ENCODE measurements around the gene P3H2. TPM values are rescaled to one million over a fixed set of nuclear protein-coding genes. Genes with fewer than 3 reads are reported as not detected.
"Not testable (repeated sequence)": the region's sequence is repeated elsewhere in the genome, so short reads cannot be mapped to it uniquely, and the experiment has no call there.

Gene P3H2
- total RNA-seq, 5 donors from 2014 or later (not counting 1 experiment from before 2014, with no cell fraction given), result 0.16 to 0.50 (median 0.35) TPM; not detected in 2

DNA sequence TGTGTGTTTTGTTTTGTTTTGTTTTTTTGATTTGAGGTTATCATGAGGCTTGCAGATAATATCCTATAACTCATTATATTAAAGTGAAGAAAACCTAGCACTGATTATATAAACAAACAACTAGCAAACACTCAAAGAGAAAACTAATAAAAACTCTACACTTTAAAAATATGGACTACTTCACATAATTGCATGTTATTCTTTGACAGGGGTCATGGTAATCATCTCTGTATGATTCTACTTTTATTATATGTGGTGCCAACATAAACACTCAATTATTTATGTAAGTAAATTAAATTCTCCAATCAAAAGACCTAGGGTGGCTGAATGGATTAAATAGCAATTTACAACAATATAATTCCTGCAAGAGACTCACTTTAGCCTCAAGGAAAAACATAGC is 44.6 kb upstream of the P3H2 start:
- Mint-ChIP-seq H3K4me3 (no peak overlapping the region), H3K9me3 (peaks cover 0 to 3% (median 0%) of the 10 kb centered on the region in 3 donors), H3K27ac (no peak overlapping the region), H3K27me3 (no peaks in the 10 kb centered on the region), H3K36me3 (no peaks in the 10 kb centered on the region), H3K4me1 (peaks cover 11 to 20% (median 15%) of the 10 kb centered on the region in 3 donors)
- Histone ChIP-seq H3K36me3 (ENCODE audit: control insufficient read depth in 2 of 2, extremely low read depth in 1 of 2, insufficient read depth in 1 of 2, low read length in 1 of 2) (no peaks in the 10 kb centered on the region), H3K4me3 (ENCODE audit: control insufficient read depth in 1 of 2, extremely low read depth in 1 of 2, low read length in 1 of 2) (no peak overlapping the region), H3K27me3 (replicated peaks in 1 of 2; ENCODE audit: control insufficient read depth in 2 of 2, extremely low read depth in 1 of 2, insufficient read depth in 2 of 2, low read length in 1 of 2) (no peaks in the 10 kb centered on the region), H3K4me1 (ENCODE audit: control insufficient read depth in 1 of 2, extremely low read depth in 1 of 2, insufficient read depth in 2 of 2, low read length in 2 of 2) (no peaks in the 10 kb centered on the region), H3K27ac (ENCODE audit: low read length) (no peak overlapping the region), H3K9me3 (no peaks in the 10 kb centered on the region)
- DNase-seq, result no peak
- POLR2A ChIA-PET, result no interaction called here
- CTCF ChIA-PET, result interaction anchor here in 1 of 2 donors (0.6 kb wide), 1 partner anchor 34 kb away, joined by 4 read pairs; no protein-coding TSS in a partner anchor
- no peak for ATAC-seq (replicated peaks in 1 of 4)

DNA sequence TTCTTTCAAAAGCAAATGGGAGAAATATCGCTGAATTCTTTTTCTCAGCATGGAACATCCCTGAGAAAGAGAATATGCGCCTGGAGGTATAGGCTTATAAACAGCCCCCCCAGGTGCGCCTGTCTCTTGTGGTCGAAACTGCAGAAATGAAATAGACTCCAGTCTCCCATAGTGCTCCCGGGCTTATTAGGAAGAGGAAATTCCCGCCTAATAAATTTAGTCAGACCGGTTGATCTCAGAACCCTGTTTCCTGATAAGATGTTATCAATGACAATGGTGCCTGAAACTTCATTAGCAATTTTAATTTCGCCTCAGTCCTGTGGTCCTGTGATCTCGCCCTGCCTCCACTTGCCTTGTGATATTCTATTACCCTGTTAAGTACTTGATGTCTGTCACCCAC is 41.3 kb upstream of the P3H2 start:
- H3K4me1 ChIP-seq (ENCODE audit: control insufficient read depth in 1 of 2, extremely low read depth in 1 of 2, insufficient read depth in 2 of 2, low read length in 2 of 2); POLR2A ChIA-PET: not testable (repeated sequence)

DNA sequence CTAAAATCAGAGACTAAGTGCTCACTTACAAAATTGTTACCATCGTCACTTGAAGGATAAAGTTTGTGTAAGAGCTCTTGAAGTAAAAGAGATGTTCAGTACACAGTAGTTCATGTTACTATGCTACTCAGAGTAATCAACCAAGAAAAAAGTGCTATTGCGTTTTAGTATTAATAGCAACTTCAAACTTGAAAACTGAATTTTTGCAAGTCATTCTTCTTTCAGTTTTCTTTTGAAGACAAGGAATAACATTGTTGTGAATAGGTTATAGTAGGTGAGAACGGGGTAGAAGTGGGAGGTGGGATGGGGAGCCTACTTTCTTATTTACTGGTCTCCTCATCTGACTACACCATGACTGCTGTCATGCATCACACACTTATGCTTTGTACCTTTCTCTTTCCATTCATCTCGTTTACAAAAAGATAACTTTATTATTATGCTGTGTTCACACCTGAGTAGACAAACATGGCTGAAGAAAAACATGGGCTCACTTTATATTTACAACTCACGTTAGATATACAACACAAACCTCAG is 39.3 kb upstream of the P3H2 start:
- ATAC-seq (replicated peaks in 1 of 4) (no peak), DNase-seq (no peak)
- no peaks in the 10 kb centered on the region for H3K4me1 Mint-ChIP-seq
- H3K27me3 ChIP-seq (replicated peaks in 1 of 2; ENCODE audit: control insufficient read depth in 2 of 2, extremely low read depth in 1 of 2, insufficient read depth in 2 of 2, low read length in 1 of 2), result no peaks in the 10 kb centered on the region
- 33% methylated on average over 2 of the region's 5 CpGs for WGBS (ENCODE audit: insufficient coverage)
- H3K27ac Mint-ChIP-seq, result no peak overlapping the region
- ChIA-PET POLR2A (no interaction called here), CTCF (no interaction called here)
- no peak overlapping the region for H3K27ac ChIP-seq (ENCODE audit: low read length)
- no peaks in the 10 kb centered on the region for H3K36me3 ChIP-seq (ENCODE audit: control insufficient read depth in 2 of 2, extremely low read depth in 1 of 2, insufficient read depth in 1 of 2, low read length in 1 of 2)
- H3K4me3 Mint-ChIP-seq, result no peak overlapping the region
- H3K36me3 Mint-ChIP-seq, result no peaks in the 10 kb centered on the region
- peaks cover 0 to 1% of the 10 kb centered on the region in 2 donors for H3K27me3 Mint-ChIP-seq
- H3K4me3 ChIP-seq (ENCODE audit: control insufficient read depth in 1 of 2, extremely low read depth in 1 of 2, low read length in 1 of 2), result no peak overlapping the region
- no peaks in the 10 kb centered on the region for H3K9me3 ChIP-seq
- no peaks in the 10 kb centered on the region for H3K4me1 ChIP-seq (ENCODE audit: control insufficient read depth in 1 of 2, extremely low read depth in 1 of 2, insufficient read depth in 2 of 2, low read length in 2 of 2)
- H3K9me3 Mint-ChIP-seq, result peaks cover 0 to 3% (median 3%) of the 10 kb centered on the region in 3 donors

More for the DNA sequence above, 41.3 kb upstream of the P3H2 start:
- ATAC-seq (replicated peaks in 1 of 4); H3K4me3 ChIP-seq (ENCODE audit: control insufficient read depth in 1 of 2, extremely low read depth in 1 of 2, low read length in 1 of 2); H3K27ac ChIP-seq (ENCODE audit: low read length); H3K4me3 Mint-ChIP-seq; H3K36me3 Mint-ChIP-seq; H3K27me3 ChIP-seq (replicated peaks in 1 of 2; ENCODE audit: control insufficient read depth in 2 of 2, extremely low read depth in 1 of 2, insufficient read depth in 2 of 2, low read length in 1 of 2); H3K9me3 Mint-ChIP-seq; H3K27me3 Mint-ChIP-seq; H3K27ac Mint-ChIP-seq; H3K9me3 ChIP-seq; DNase-seq; CTCF ChIA-PET; H3K36me3 ChIP-seq (ENCODE audit: control insufficient read depth in 2 of 2, extremely low read depth in 1 of 2, insufficient read depth in 1 of 2, low read length in 1 of 2); H3K4me1 Mint-ChIP-seq: not testable (repeated sequence)
- WGBS (ENCODE audit: insufficient coverage), result 90% methylated on average over 2 of the region's 9 CpGs

DNA sequence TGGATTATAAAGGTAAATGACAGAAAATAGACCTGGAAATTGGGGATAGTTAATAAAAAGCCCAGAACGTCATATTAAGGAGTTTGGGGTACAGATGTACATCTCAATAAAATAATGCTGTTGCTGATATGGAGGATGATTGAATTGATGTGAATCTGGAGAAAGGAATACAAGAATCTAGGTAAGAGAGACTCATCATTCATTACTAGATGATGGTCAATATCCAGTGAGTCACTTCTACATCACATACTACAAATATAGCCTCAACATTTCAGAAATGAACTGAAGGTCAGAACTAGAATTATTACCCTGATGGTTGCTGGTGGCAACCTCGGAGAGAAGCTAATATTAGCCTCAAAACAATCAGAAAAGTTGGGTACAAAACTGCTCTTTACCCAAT is 37.6 kb upstream of the P3H2 start:
- Histone ChIP-seq H3K4me3 (ENCODE audit: control insufficient read depth in 1 of 2, extremely low read depth in 1 of 2, low read length in 1 of 2) (no peak overlapping the region), H3K9me3 (no peaks in the 10 kb centered on the region), H3K27me3 (replicated peaks in 1 of 2; ENCODE audit: control insufficient read depth in 2 of 2, extremely low read depth in 1 of 2, insufficient read depth in 2 of 2, low read length in 1 of 2) (no peaks in the 10 kb centered on the region), H3K36me3 (ENCODE audit: control insufficient read depth in 2 of 2, extremely low read depth in 1 of 2, insufficient read depth in 1 of 2, low read length in 1 of 2) (no peaks in the 10 kb centered on the region), H3K27ac (ENCODE audit: low read length) (no peak overlapping the region), H3K4me1 (ENCODE audit: control insufficient read depth in 1 of 2, extremely low read depth in 1 of 2, insufficient read depth in 2 of 2, low read length in 2 of 2) (no peaks in the 10 kb centered on the region)
- WGBS (ENCODE audit: insufficient coverage), result 0% methylated on average over 1 of the region's 2 CpGs
- Mint-ChIP-seq H3K9me3 (peaks cover 0 to 3% (median 3%) of the 10 kb centered on the region in 3 donors), H3K27ac (no peak overlapping the region), H3K4me1 (no peaks in the 10 kb centered on the region), H3K27me3 (peaks cover 0 to 5% of the 10 kb centered on the region in 2 donors), H3K4me3 (no peak overlapping the region), H3K36me3 (no peaks in the 10 kb centered on the region)
- ChIA-PET CTCF (no interaction called here), POLR2A (interaction anchor here in 1 of 2 donors (0.7 kb wide), 1 partner anchor 1093 kb away, joined by 3 read pairs; no protein-coding TSS in a partner anchor)
- DNase-seq, result no peak
- ATAC-seq (replicated peaks in 1 of 4), result no peak

DNA sequence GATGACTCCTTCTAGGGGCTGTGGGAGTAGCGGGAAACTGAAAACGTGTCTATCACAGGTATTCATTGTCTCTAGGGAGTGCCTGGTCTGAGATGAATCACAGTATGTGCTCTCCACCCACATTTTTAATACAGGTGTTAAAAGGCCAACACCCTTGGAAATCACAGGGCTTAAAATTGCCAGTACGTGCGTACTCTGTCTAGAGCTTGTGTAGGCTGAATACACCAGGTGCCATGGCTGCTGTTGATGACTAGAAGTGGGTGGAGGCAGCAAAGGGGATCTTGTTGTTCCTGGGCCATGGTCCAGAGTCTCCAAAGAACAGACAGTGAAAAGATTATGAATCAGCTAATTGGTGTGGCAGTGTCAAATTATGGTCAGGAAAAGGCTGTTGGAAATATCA is 35.1 kb upstream of the P3H2 start:
- Histone ChIP-seq H3K36me3 (ENCODE audit: control insufficient read depth in 2 of 2, extremely low read depth in 1 of 2, insufficient read depth in 1 of 2, low read length in 1 of 2) (no peaks in the 10 kb centered on the region), H3K4me1 (ENCODE audit: control insufficient read depth in 1 of 2, extremely low read depth in 1 of 2, insufficient read depth in 2 of 2, low read length in 2 of 2) (no peaks in the 10 kb centered on the region), H3K9me3 (no peaks in the 10 kb centered on the region), H3K27ac (ENCODE audit: low read length) (no peak overlapping the region), H3K27me3 (replicated peaks in 1 of 2; ENCODE audit: control insufficient read depth in 2 of 2, extremely low read depth in 1 of 2, insufficient read depth in 2 of 2, low read length in 1 of 2) (no peaks in the 10 kb centered on the region), H3K4me3 (ENCODE audit: control insufficient read depth in 1 of 2, extremely low read depth in 1 of 2, low read length in 1 of 2) (no peak overlapping the region)
- no peak overlapping the region for H3K27ac Mint-ChIP-seq
- H3K36me3 Mint-ChIP-seq, result no peaks in the 10 kb centered on the region
- 100% methylated on average over 1 of the region's 4 CpGs for WGBS (ENCODE audit: insufficient coverage)
- H3K4me1 Mint-ChIP-seq, result no peaks in the 10 kb centered on the region
- DNase-seq (no peak), ATAC-seq (replicated peaks in 1 of 4) (no peak)
- POLR2A ChIA-PET, result no interaction called here
- CTCF ChIA-PET, result no interaction called here
- peaks cover 0 to 3% (median 0%) of the 10 kb centered on the region in 3 donors for H3K9me3 Mint-ChIP-seq
- H3K4me3 Mint-ChIP-seq, result no peak overlapping the region
- H3K27me3 Mint-ChIP-seq, result peaks cover 0 to 5% of the 10 kb centered on the region in 2 donors

DNA sequence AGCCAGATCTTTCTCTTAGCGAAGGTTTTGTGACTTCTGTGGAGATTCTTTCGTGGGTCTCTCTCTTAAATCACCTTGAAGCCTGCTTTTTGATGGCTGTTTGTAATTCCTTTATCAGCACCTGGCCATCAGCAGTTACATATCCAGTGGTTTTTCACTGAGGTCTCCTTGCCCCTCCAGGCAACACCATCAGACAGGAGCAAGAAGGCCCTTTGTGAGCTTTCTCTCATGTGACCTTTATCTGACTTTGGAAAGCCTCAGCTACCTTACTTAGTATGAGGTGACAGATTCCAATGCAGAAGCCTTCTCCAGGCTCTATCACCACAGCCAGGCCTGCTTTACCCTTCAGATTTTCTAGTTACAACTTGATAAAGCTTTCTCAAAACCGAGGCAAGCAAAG is 30.0 kb upstream of the P3H2 start:
- Mint-ChIP-seq H3K4me3 (no peak overlapping the region), H3K36me3 (no peaks in the 10 kb centered on the region), H3K27me3 (peaks cover 6 to 20% of the 10 kb centered on the region in 2 donors), H3K9me3 (no peaks in the 10 kb centered on the region), H3K4me1 (no peaks in the 10 kb centered on the region), H3K27ac (no peak overlapping the region)
- DNase-seq, result no peak
- no peaks in the 10 kb centered on the region for H3K27me3 ChIP-seq (replicated peaks in 1 of 2; ENCODE audit: control insufficient read depth in 2 of 2, extremely low read depth in 1 of 2, insufficient read depth in 2 of 2, low read length in 1 of 2)
- no peak overlapping the region for H3K27ac ChIP-seq (ENCODE audit: low read length)
- ChIA-PET POLR2A (no interaction called here), CTCF (no interaction called here)
- H3K36me3 ChIP-seq (ENCODE audit: control insufficient read depth in 2 of 2, extremely low read depth in 1 of 2, insufficient read depth in 1 of 2, low read length in 1 of 2), result no peaks in the 10 kb centered on the region
- H3K4me3 ChIP-seq (ENCODE audit: control insufficient read depth in 1 of 2, extremely low read depth in 1 of 2, low read length in 1 of 2), result no peak overlapping the region
- 60% methylated on average over 1 of the region's 3 CpGs for WGBS (ENCODE audit: insufficient coverage)
- no peak for ATAC-seq (replicated peaks in 1 of 4)
- no peaks in the 10 kb centered on the region for H3K9me3 ChIP-seq
- no peaks in the 10 kb centered on the region for H3K4me1 ChIP-seq (ENCODE audit: control insufficient read depth in 1 of 2, extremely low read depth in 1 of 2, insufficient read depth in 2 of 2, low read length in 2 of 2)
